ENCODE data around the gene WHRN. TPM values are rescaled to one million over a fixed set of nuclear protein-coding genes. Genes with fewer than 3 reads are reported as not detected.

Gene WHRN
- total and polyA plus RNA-seq, 2 of the 8 experiments (the other 6 are each of a cell fraction or from before 2014, with no cell fraction given) = 4.4 to 7.7 TPM

- no peak for TF ChIP-seq TAF7 (optimal IDR thresholded peaks at IDR 0.05; ENCODE audit: borderline replicate concordance, low read depth, low read length)
Measured at GRCh38 chr9:114428466-114428865, 76.8 kb downstream of the WHRN start (continued).

Data from H1 (cell line).